ENCODE data around the gene PFDN4. TPM values are rescaled to one million over a fixed set of nuclear protein-coding genes. Genes with fewer than 3 reads are reported as not detected.

The PFDN4 gene
- total and polyA plus RNA-seq, 3 donors from 2014 or later = 32.8 to 67.3 (median 44.9) TPM

DNA sequence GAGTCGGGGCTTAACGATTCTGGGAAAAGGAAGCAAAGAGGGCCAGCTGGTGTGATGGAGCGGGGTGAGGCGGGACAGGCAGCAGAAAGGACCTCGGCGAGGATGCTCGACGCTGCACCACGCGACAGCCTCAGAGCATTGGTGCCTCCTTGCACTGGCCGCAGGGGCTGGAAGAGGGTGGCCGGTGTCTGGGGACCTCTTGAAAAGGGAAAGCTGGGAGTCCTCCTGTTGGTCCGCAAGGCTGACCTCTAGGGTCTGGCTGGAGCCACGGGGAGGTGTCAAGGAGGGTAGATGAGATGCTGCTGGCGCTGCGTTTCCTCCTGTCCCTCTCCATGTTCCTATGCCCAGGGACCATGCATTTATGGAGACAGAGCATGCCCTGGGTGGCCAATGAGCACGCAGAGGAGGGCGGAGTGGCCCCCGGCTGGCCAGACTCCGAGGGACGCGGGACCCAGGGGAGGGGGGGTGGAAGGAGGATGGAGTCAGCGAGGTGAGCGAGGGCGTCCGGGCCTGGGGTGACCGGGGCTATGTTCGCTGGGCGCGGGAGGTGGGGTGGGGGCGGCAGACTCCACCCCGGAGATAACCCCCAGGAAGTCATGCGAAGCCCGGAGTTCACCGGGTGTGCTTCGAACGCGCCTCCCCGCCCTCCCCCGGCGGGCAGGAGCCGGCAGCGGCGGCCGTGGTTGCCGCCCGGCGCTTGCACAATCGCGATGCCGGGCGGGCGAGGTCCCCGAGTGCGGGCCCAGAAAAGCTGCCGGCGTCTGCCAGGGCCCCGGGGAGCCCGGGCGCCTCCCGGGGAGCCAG lies 34.0 kb upstream of the PFDN4 start, which contains the start of gene CYP24A1:
CYP24A1 (minus strand) TSS at position 334 of the 804 bp plus-strand sequence. CDS start 407 bp downstream, outside the sequence.
- Histone ChIP-seq H3K4me3 (peak within 1 kb of the TSS in 1 of 2 donors; percentile 11), H3K36me3 (ENCODE audit: low read depth, missing control alignments) (no peaks in the 10 kb centered on the region), H3K9me3 (no peaks in the 10 kb centered on the region), H3K4me1 (peaks cover 5% of the 10 kb centered on the region), H3K27me3 (no peaks in the 10 kb centered on the region), H3K27ac (no peak within 1 kb of the TSS)
- TF ChIP-seq, protein P1, sequence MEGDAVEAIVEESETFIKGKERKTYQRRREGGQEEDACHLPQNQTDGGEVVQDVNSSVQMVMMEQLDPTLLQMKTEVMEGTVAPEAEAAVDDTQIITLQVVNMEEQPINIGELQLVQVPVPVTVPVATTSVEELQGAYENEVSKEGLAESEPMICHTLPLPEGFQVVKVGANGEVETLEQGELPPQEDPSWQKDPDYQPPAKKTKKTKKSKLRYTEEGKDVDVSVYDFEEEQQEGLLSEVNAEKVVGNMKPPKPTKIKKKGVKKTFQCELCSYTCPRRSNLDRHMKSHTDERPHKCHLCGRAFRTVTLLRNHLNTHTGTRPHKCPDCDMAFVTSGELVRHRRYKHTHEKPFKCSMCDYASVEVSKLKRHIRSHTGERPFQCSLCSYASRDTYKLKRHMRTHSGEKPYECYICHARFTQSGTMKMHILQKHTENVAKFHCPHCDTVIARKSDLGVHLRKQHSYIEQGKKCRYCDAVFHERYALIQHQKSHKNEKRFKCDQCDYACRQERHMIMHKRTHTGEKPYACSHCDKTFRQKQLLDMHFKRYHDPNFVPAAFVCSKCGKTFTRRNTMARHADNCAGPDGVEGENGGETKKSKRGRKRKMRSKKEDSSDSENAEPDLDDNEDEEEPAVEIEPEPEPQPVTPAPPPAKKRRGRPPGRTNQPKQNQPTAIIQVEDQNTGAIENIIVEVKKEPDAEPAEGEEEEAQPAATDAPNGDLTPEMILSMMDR (IDR thresholded peaks at IDR 0.05) = no peak
- TF ChIP-seq POLR2A (IDR thresholded peaks at IDR 0.05) = no peak
- intact Hi-C loops (cut with DNase I; ENCODE audit: low total_unique reads) = loop anchor here (10.0 kb wide), 1 partner anchor 1609 kb away; no protein-coding TSS in a partner anchor
- WGBS, 2 donors = 0% methylated on average over 35 to 45 of the region's 61 CpGs
- no peak for DNase-seq

DNA sequence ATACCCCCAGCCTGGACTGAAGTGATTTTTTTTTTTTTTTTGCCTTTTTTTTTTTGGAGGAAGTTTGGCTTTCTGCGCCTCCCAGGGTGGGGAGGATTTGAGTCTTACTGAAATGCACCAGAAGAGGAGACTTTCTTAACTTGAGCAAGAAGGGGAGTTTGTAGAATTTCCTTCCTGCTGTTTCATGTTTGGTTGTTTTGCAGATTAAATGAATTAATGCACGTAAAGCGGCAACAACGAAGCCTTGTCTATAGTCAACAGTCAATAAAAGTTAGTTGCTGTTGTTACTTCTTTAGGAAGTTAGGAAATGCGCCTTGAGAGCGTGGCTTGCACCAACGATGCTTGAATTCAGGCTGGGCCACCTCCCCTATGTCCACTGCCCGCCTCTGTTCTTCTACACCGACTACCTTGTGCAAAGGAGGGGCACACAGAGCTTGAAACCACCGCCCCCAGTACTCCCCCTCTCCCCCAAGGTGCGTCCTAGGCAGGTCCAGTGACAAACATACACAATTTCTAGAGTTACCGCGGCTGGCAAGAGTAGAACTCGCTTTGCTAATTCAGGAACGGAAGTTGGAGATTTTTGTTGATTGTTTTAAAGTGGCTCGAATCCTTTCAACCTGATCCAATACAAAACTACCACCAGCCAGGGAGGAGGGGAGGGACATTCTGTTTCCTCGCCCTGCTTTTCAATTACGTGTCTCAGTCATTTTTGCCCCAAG lies 33.3 kb upstream of the PFDN4 start:
- no peak for DNase-seq
- H3K4me3 ChIP-seq = peak overlapping the region in 1 of 2 donors; percentile 11
- H3K4me1 ChIP-seq = peaks cover 5% of the 10 kb centered on the region
- TF ChIP-seq POLR2A (IDR thresholded peaks at IDR 0.05) = no peak
- TF ChIP-seq, protein P1 (IDR thresholded peaks at IDR 0.05) = no peak
- no peaks in the 10 kb centered on the region for H3K27me3 ChIP-seq
- H3K9me3 ChIP-seq = no peaks in the 10 kb centered on the region
- H3K36me3 ChIP-seq (ENCODE audit: low read depth, missing control alignments) = no peaks in the 10 kb centered on the region
- intact Hi-C loops (cut with DNase I; ENCODE audit: low total_unique reads) = loop anchor here (10.0 kb wide), 1 partner anchor 1610 kb away; no protein-coding TSS in a partner anchor
- H3K27ac ChIP-seq = no peak overlapping the region
- 5 to 10% methylated on average over 18 of the region's 18 CpGs for WGBS, 2 donors

DNA sequence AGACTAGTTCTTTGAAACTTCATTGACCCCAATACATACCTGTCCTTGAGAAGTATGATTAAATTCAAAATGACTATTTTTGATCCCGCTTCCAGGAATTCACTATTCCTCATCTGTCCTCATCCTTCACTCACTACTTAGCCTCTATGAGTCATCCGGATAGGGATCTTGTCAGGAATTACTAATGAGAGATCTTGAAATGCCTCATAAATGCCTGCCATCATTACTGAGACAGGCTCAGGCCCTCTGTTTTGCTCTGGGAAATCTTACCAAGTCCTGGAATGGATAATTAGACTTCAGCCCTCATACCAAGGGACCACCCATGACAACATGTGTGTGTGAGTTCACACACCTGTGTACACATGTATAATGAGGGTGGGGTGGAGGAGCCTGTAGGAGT lies 31.3 kb upstream of the PFDN4 start:
- no peak for TF ChIP-seq POLR2A (IDR thresholded peaks at IDR 0.05)
- no peaks in the 10 kb centered on the region for H3K9me3 ChIP-seq
- H3K27me3 ChIP-seq = no peaks in the 10 kb centered on the region
- H3K4me3 ChIP-seq = no peak overlapping the region
- DNase-seq = no peak
- WGBS, 2 donors = 72 to 74% methylated on average over 2 of the region's 2 CpGs
- no peaks in the 10 kb centered on the region for H3K36me3 ChIP-seq (ENCODE audit: low read depth, missing control alignments)
- intact Hi-C loops (cut with DNase I; ENCODE audit: low total_unique reads) = loop anchor here (10.0 kb wide), 1 partner anchor 1612 kb away; no protein-coding TSS in a partner anchor
- H3K4me1 ChIP-seq = peaks cover 5% of the 10 kb centered on the region
- H3K27ac ChIP-seq = no peak overlapping the region

DNA sequence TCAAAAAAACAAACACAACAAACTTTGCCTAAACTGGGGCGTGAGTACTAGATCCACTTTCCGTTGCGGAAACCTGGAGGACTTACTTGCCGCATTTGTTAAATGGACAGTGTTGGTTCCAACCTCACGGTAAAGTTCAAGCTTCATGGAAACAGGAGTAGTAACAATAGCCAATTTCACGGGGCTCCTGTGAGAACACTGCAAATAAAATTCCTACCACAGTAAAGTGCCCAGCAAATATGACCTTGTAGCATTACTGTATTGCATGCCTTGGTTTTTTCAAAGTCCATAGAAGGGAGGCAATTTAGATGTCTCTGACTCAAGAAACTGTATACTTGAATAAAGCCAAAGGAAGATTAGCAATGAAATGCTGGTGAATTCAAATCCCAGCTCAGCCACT lies 30.5 kb upstream of the PFDN4 start:
- intact Hi-C loops (cut with DNase I; ENCODE audit: low total_unique reads) = loop anchor here (10.0 kb wide), 1 partner anchor 1613 kb away; no protein-coding TSS in a partner anchor

More for the DNA sequence above, 30.5 kb upstream of the PFDN4 start:
- DNase-seq = no peak
- Histone ChIP-seq H3K36me3 (ENCODE audit: low read depth, missing control alignments) (no peaks in the 10 kb centered on the region), H3K4me1 (peaks cover 5% of the 10 kb centered on the region), H3K27ac (no peak overlapping the region), H3K4me3 (no peak overlapping the region), H3K27me3 (no peaks in the 10 kb centered on the region), H3K9me3 (no peaks in the 10 kb centered on the region)
- WGBS, 2 donors = 91 to 93% methylated on average over 6 of the region's 6 CpGs
- no peak for TF ChIP-seq POLR2A (IDR thresholded peaks at IDR 0.05)
- TF ChIP-seq, protein P1 (IDR thresholded peaks at IDR 0.05) = no peak

All from testis (tissue), 3 donors.